H9 (cell line): ENCODE results near the gene OR2A12. TPM values are rescaled to one million over a fixed set of nuclear protein-coding genes. Genes with fewer than 3 reads are reported as not detected.

Source experiments
- DNase-seq: peaks from one replicate; pipeline ENCODE4 v3.0.0-alpha.2; 2017
- H2AFZ ChIP-seq: one replicate; pipeline ENCODE4 v1.6.1; 2013; ENCODE audit warnings: mild to moderate bottlenecking, low read length, control low read depth, moderate library complexity
- H2AK5ac ChIP-seq: 2 replicates; pipeline ENCODE4 v1.6.1; 2013; ENCODE audit warnings: low read length, control low read depth, mixed read lengths; ENCODE audit not compliant: insufficient read length
- H2BK120ac ChIP-seq: one replicate; pipeline ENCODE4 v1.6.1; 2013; ENCODE audit warnings: low read depth, mild to moderate bottlenecking, low read length, control low read depth, inconsistent platforms; ENCODE audit not compliant: poor library complexity, severe bottlenecking
- H2BK12ac ChIP-seq: 2 replicates; pipeline ENCODE4 v1.6.1; 2013; ENCODE audit warnings: low read length, control low read depth, mixed read lengths, low read depth; ENCODE audit not compliant: insufficient read length
- H2BK15ac ChIP-seq: 2 replicates; pipeline ENCODE4 v1.6.1; 2013; ENCODE audit warnings: low read depth, low read length, control low read depth
- H2BK20ac ChIP-seq: one replicate; pipeline ENCODE4 v1.6.1; 2013; ENCODE audit warnings: low read depth, mild to moderate bottlenecking, low read length, control low read depth, inconsistent platforms; ENCODE audit not compliant: poor library complexity, severe bottlenecking
- H2BK5ac ChIP-seq: 2 replicates; pipeline ENCODE4 v1.6.1; 2013; ENCODE audit warnings: low read length, control low read depth, mixed read lengths; ENCODE audit not compliant: insufficient read length
- H3K14ac ChIP-seq: 2 replicates; pipeline ENCODE4 v1.6.1; 2013; ENCODE audit warnings: low read length, control low read depth; ENCODE audit not compliant: insufficient read depth
- H3K18ac ChIP-seq: 2 replicates; pipeline ENCODE4 v1.6.1; 2013; ENCODE audit warnings: low read depth, mild to moderate bottlenecking, mixed read lengths, low read length, control low read depth; ENCODE audit not compliant: insufficient read length
- H3K23ac ChIP-seq: 2 replicates; pipeline ENCODE4 v1.6.1; 2013; ENCODE audit warnings: low read length, control low read depth, mixed read lengths, low read depth; ENCODE audit not compliant: insufficient read length
- H3K23me2 ChIP-seq: 2 replicates; pipeline ENCODE4 v1.6.1; 2013; ENCODE audit warnings: low read depth, mild to moderate bottlenecking, mixed read lengths, low read length, control low read depth; ENCODE audit not compliant: insufficient read length, poor library complexity, severe bottlenecking
- H3K27ac ChIP-seq: 2 replicates; pipeline ENCODE4 v1.5.1; 2013; ENCODE audit warnings: low read length, control low read depth, mixed read lengths, low read depth; ENCODE audit not compliant: insufficient read length
- H3K27me3 ChIP-seq: 2 replicates; pipeline ENCODE4 v1.6.1; 2013; ENCODE audit warnings: low read length, control low read depth, inconsistent platforms; ENCODE audit not compliant: insufficient read depth
- H3K4ac ChIP-seq: 2 replicates; pipeline ENCODE4 v1.6.1; 2013; ENCODE audit warnings: low read depth, mild to moderate bottlenecking, control low read depth, inconsistent platforms, low read length, moderate library complexity
- H3K4me1 ChIP-seq: 2 replicates; pipeline ENCODE4 v1.6.1; 2013; ENCODE audit warnings: low read length, control low read depth, inconsistent platforms; ENCODE audit not compliant: insufficient read depth
- H3K4me2 ChIP-seq: 2 replicates; pipeline ENCODE4 v1.6.1; 2013; ENCODE audit warnings: low read length, control low read depth, mixed read lengths; ENCODE audit not compliant: insufficient read length, insufficient read depth
- H3K56ac ChIP-seq: 2 replicates; pipeline ENCODE4 v1.6.1; 2013; ENCODE audit warnings: low read depth, mild to moderate bottlenecking, mixed read lengths, low read length, control low read depth; ENCODE audit not compliant: insufficient read length
- H3K79me1 ChIP-seq: 2 replicates; pipeline ENCODE4 v1.6.1; 2013; ENCODE audit warnings: low read depth, mild to moderate bottlenecking, moderate library complexity, low read length, control low read depth, inconsistent platforms; ENCODE audit not compliant: insufficient read depth, poor library complexity, severe bottlenecking
- H3K79me2 ChIP-seq: 2 replicates; pipeline ENCODE4 v1.6.1; 2013; ENCODE audit warnings: low read length, control low read depth, inconsistent platforms; ENCODE audit not compliant: insufficient read depth
- H3K9ac ChIP-seq: 2 replicates; pipeline ENCODE4 v1.6.1; 2013; ENCODE audit warnings: low read length, control low read depth, mixed read lengths; ENCODE audit not compliant: insufficient read length; ENCODE audit errors: extremely low read depth
- H3K9me3 ChIP-seq: one replicate; pipeline ENCODE4 v1.6.1; 2013; ENCODE audit warnings: low read depth, low read length, inconsistent platforms; ENCODE audit not compliant: control insufficient read depth
- H3T11ph ChIP-seq: one replicate; pipeline ENCODE4 v1.6.1; 2013; ENCODE audit warnings: mild to moderate bottlenecking, low read length, control low read depth, inconsistent platforms
- H4K20me1 ChIP-seq: one replicate; pipeline ENCODE4 v1.6.1; 2013; ENCODE audit not compliant: control insufficient read depth, insufficient read length, insufficient read depth
- H4K5ac ChIP-seq: 2 replicates; pipeline ENCODE4 v1.6.1; 2013; ENCODE audit warnings: low read depth, mild to moderate bottlenecking, mixed read lengths, low read length, control low read depth; ENCODE audit not compliant: insufficient read length
- H4K8ac ChIP-seq: replicated peaks from 2 replicates; pipeline ENCODE4 v1.6.1; 2013; ENCODE audit warnings: low read length, control low read depth, mixed read lengths, low read depth; ENCODE audit not compliant: insufficient read length
- H4K91ac ChIP-seq: 2 replicates; pipeline ENCODE4 v1.6.1; 2013; ENCODE audit warnings: low read depth, mild to moderate bottlenecking, moderate library complexity, mixed read lengths, low read length, control low read depth; ENCODE audit not compliant: insufficient read length
- H3K27ac Mint-ChIP-seq, 3 experiments: 2 replicates in 2 of 3; 3 replicates in 1 of 3; pipeline ENCODE4 v1.8.0; 2020 to 2021; ENCODE audit warnings: mixed read lengths in 3 of 3, mild to moderate bottlenecking in 1 of 3, moderate library complexity in 1 of 3
- H3K27me3 Mint-ChIP-seq: 2 replicates; pipeline ENCODE4 v1.8.0; 2021; ENCODE audit warnings: low read depth, mild to moderate bottlenecking, moderate library complexity, mixed read lengths
- H3K36me3 Mint-ChIP-seq, 3 experiments: 2 replicates in 2 of 3; 3 replicates in 1 of 3; pipeline ENCODE4 v1.8.0; 2020 to 2021; ENCODE audit warnings: low read depth in 3 of 3, mixed read lengths in 3 of 3; ENCODE audit not compliant: insufficient read depth in 1 of 3
- H3K4me1 Mint-ChIP-seq, 2 experiments: 2 replicates each; pipeline ENCODE4 v1.8.0; 2020; ENCODE audit warnings: mixed read lengths in 2 of 2
- H3K4me3 Mint-ChIP-seq, 2 experiments: 2 replicates in 1 of 2; 3 replicates in 1 of 2; pipeline ENCODE4 v1.8.0; 2020 to 2021; ENCODE audit warnings: mild to moderate bottlenecking in 2 of 2, mixed read lengths in 2 of 2, moderate library complexity in 1 of 2
- H3K9me3 Mint-ChIP-seq, 2 experiments: 2 replicates in 1 of 2; 3 replicates in 1 of 2; pipeline ENCODE4 v1.8.0; 2020; ENCODE audit warnings: mild to moderate bottlenecking in 2 of 2, mixed read lengths in 2 of 2, moderate library complexity in 1 of 2
- CTCF ChIP-seq: fragments of 200-600 bp; sonication (generic); conservative IDR thresholded peaks from 3 replicates; pipeline ENCODE4 v1.8.0; 2021; ENCODE audit warnings: antibody characterized with exemption, mild to moderate bottlenecking
- WGBS: extraction: QIAGEN DNeasy Blood & Tissue Kit; methylation state at CpG from one replicate; pipeline ENCODE4 v1.1.7; 2013; ENCODE audit warnings: missing lambda C conversion rate, low lambda C conversion rate, mixed read lengths; ENCODE audit not compliant: insufficient read length; ENCODE audit errors: extremely low coverage; 5-methylcytosine and 5-hydroxymethylcytosine counted together
- total RNA-seq: library from RNA; stranded (reverse); gene quantifications from 2 replicates; pipeline ENCODE4 v1.2.1, GENCODE V29; 2021

The OR2A12 gene
- total RNA-seq, 1 experiment from 2014 or later = not detected

DNA sequence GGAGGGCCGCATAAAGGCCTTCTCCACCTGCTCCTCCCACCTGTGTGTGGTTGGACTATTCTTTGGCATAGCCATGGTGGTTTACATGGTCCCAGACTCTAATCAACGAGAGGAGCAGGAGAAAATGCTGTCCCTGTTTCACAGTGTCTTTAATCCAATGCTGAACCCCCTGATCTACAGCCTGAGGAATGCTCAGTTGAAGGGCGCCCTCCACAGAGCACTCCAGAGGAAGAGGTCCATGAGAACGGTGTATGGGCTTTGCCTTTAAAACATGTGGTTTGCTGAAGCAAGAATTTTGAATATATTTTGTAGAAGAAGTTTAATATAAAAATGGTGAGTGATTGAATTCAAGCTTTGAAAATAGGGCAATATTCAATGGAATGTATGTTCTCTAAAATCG is 24.2 kb downstream of the OR2A12 start:
- H3K36me3 Mint-ChIP-seq = no peaks in the 10 kb centered on the region
- Histone ChIP-seq H3K18ac (no peak overlapping the region), H3K27ac (no peak overlapping the region), H3K79me1 (no peaks in the 10 kb centered on the region), H3K4ac (no peak overlapping the region), H2BK120ac (no peak overlapping the region), H3K79me2 (no peaks in the 10 kb centered on the region), H3K27me3 (no peaks in the 10 kb centered on the region), H2BK5ac (no peak overlapping the region), H2AFZ (no peak overlapping the region), H4K91ac (no peak overlapping the region), H3K56ac (no peak overlapping the region), H3K23ac (no peak overlapping the region), H2BK12ac (no peak overlapping the region), H2BK20ac (no peak overlapping the region), H3T11ph (no peak overlapping the region), H3K14ac (no peak overlapping the region), H4K5ac (no peak overlapping the region), H3K9ac (no peak overlapping the region), H4K8ac (no peak overlapping the region), H2AK5ac (no peak overlapping the region), H3K9me3 (no peaks in the 10 kb centered on the region), H3K4me2 (no peak overlapping the region), H3K4me1 (no peaks in the 10 kb centered on the region), H3K23me2 (no peaks in the 10 kb centered on the region), H2BK15ac (no peak overlapping the region), H4K20me1 (no peaks in the 10 kb centered on the region)
- no peak overlapping the region for H3K4me3 Mint-ChIP-seq
- peak; percentile 35; the same call in 1 of the 3 replicates for TF ChIP-seq CTCF
- H3K27me3 Mint-ChIP-seq = no peaks in the 10 kb centered on the region; the same call in 1 of the 2 replicates
- H3K9me3 Mint-ChIP-seq = no peaks in the 10 kb centered on the region
- H3K4me1 Mint-ChIP-seq = no peaks in the 10 kb centered on the region
- no peak overlapping the region for H3K27ac Mint-ChIP-seq
- no peak for DNase-seq
- WGBS = 100% methylated on average over 1 of the region's 5 CpGs
